WI38 (cell line): ENCODE results near the gene STXBP6.

Experiments used
- H3K4me3 ChIP-seq: 2 replicates; pipeline ENCODE4 v1.5.1; 2011; ENCODE audit warnings: low read depth, mild to moderate bottlenecking, control low read depth, low read length
- TF ChIP-seq, protein P1 (sequence below): IDR thresholded peaks from 2 replicates; pipeline ENCODE4 v1.5.1; 2012; ENCODE audit warnings: low read depth, mild to moderate bottlenecking, control low read depth, low read length

STXBP6 gene

DNA sequence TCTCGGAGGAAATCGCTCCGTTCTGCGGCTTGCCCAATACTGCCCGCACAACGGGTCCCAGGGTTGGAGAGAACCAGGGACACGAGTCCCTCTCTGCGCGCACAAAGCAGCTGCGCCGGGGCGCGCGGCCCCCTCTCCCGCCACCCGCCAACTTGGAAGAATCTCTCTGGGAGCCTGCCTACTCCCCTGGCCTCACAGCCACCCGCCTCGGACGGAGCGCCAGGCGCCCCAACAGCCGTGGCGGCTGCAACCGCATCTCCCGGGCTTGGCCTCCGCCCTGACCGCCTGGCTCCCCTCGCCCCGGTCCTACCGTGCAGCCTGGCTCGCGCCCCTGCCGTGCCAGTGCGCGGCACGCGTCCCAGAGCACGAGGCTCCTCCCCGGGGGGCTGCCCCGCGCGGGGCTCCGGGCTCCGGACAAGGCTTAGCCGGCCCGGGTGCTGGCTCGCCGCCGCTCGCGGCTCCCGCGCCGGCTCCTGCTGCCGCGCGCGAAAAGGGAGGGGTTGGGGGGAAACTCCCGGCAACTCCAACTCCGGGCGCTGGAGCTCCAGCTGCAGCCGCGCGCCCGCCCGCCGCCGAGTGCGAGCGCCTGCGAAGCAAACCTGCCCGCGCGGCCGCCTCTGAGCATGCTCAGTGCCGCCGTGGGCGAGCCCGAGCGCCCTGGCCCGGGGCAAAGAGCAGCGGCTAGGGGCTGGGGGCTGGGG is at the start of gene STXBP6:
Gene STXBP6, minus strand, starts transcription at position 580 of the 701 bp plus-strand sequence. CDS start 75,329 bp downstream, outside the sequence.
- peak within 1 kb of the TSS; percentile 64 for H3K4me3 ChIP-seq
- TF ChIP-seq, protein P1, sequence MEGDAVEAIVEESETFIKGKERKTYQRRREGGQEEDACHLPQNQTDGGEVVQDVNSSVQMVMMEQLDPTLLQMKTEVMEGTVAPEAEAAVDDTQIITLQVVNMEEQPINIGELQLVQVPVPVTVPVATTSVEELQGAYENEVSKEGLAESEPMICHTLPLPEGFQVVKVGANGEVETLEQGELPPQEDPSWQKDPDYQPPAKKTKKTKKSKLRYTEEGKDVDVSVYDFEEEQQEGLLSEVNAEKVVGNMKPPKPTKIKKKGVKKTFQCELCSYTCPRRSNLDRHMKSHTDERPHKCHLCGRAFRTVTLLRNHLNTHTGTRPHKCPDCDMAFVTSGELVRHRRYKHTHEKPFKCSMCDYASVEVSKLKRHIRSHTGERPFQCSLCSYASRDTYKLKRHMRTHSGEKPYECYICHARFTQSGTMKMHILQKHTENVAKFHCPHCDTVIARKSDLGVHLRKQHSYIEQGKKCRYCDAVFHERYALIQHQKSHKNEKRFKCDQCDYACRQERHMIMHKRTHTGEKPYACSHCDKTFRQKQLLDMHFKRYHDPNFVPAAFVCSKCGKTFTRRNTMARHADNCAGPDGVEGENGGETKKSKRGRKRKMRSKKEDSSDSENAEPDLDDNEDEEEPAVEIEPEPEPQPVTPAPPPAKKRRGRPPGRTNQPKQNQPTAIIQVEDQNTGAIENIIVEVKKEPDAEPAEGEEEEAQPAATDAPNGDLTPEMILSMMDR, result no peak

DNA sequence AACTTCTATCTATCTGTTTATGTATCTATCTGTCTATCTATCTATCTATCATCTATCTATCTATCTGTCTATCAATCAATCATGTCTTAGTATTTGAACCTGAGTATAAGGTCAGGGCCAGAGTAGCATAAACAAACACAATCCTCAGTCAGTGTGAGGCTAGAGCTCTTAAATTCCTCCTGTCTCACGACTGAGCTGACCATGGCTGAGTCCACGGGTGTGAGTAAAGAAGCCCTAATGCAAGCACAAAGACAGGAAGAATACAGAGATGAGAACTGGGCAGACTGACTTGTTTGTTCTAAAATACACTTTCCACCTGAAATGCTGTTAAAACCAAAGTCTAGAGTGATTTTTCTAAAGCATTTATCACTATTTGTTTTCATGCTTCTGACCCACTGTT is 47.2 kb upstream of the STXBP6 start:
- no peak overlapping the region for H3K4me3 ChIP-seq
- TF ChIP-seq, protein P1, result no peak

DNA sequence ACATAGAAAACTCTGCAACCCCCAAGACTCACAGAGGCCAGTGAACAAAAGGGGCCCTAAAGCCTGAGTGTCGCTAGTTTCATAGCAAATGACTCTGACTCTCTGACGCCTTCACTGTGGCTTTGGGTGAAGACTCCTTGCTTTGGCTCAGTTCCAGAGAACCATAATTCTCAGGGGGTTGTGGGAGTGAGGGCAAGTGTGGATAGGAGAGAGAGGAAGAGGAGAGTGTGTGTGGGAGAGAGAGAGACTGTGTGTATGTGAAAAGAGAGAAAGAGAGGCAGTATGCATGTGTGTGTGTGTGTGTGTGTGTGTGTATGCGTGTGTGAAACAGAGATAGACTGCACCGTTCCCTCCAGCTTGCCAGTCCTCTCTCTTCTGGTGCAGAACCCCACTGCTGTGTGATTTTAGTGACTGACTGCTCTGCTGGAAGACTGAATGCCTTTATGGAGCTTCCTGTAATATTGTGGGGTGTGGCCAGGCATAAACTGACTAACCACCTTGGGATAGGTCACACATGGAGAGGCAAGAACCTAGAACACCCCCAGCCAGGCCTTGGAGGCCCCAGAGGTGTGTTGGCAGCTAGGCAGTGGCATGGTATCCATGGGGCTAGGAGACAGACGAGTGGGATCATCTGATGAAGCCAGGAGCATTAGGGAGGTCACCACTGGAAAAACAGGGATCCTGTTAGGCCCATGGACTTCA is 45.9 kb upstream of the STXBP6 start:
- H3K4me3 ChIP-seq, result no peak overlapping the region
- TF ChIP-seq, protein P1, result no peak

DNA sequence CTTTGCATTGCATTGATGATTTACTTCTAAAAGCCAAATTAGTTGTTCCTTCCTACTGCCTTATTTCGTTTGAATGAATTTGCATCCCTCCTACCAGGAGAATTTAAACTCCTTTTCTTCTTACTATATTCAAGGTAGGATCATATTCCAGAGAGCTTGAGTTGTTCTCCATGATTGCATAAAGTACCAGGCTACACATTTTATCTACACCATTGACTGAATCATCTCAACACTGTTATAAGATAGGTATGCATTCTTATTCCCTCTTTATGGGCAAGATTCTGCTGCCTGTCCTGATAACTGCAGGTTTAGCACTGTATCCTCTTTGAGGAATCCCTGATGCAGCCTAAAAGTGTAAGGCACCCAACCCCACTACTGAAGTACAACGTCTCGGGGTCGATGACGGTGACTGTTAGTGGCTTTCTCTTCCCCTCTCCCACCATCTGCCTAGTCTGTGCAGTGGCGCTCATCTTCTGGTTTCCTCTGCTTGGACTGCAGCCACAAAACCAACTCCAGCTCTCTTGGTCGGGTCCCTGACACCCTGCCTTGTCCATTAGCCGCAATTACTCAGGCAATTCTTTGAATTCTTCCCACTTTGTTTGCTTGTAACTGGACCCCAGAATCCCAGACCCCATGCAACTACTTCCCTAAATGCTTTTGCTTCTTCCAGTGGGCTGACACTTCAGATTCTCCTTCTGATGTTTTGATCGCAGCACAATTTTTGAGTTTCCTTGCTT is 44.4 kb upstream of the STXBP6 start:
- no peak overlapping the region for H3K4me3 ChIP-seq
- TF ChIP-seq, protein P1, result no peak

DNA sequence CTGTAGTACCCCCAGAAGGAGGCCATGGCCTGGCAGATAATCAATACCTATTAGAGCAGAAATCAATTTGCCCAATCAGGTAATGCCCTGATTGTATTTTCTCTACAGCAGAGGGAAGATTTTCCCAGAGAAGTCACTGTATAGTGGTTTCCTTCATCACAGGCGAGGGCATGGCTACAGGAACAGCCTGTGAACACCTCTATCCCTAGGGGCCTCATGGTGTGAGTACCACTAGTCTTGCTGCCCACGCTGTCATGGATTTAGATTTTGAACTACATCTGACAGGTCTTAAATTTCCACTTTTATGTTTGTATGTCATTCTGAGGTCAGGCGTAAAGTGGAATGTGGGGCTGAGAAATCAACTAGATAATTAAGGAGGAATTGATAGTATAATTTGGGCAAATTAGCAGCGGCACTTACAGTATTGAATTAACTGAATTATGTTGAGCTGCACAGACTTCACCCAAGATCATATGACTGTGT is 42.4 kb upstream of the STXBP6 start:
- no peak overlapping the region for H3K4me3 ChIP-seq
- TF ChIP-seq, protein P1, result no peak

DNA sequence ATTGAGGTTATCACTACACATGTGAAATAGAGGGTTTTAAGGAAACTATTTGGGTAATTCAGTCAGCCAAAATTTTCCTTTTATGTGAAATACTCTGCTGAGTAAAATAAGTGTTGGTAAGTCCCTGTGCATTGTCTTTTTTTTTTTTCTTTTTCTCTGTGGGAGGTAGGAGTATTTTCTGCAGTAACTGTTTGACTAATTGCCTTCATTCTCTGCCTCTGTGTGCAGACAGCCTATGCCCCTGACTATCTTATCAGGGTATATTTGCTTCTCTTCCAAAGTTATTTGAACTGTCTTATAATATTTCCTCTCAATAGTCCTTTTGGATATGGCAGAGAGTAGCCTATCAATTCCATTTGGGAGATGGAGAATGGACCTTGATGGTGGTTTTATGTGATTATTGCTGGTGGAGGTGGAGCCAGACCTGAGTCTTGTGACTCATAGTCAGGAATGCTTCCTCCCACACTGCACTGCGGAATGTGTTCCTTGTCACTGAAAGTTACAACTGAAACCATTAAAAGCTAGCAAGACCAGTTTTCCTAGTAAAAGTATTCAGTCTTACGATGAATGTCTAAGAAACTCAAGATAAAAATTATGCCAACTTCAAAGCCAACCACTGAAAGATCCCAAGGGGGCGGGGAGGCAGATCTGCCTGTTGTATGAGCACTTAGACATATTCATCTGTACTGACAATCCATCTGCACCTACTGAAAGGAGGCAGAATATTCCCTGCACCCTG is 40.9 kb upstream of the STXBP6 start:
- TF ChIP-seq, protein P1, result no peak
- no peak overlapping the region for H3K4me3 ChIP-seq
